ENCODE measurements around the gene TMEM198.

DNA sequence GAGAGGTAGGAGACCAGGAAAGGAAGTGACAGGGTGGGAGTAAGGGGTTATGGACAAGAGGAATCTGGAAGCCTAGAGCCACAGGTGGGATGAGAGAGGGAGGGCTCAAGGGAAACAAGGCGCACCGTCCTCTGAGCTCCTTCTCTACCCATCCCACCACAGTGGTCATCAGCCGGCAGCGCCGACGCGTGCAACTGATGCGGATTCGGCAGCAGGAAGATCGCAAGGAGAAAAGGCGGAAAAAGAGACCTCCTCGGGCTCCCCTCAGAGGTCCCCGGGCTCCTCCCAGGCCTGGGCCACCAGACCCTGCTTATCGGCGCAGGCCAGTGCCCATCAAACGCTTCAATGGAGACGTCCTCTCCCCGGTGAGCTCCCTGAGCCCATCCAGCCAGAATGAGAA lies 5.2 kb downstream of the TMEM198 start:
- no peak for TF ChIP-seq EZH2 (IDR thresholded peaks at IDR 0.05)
- TF ChIP-seq POLR2AphosphoS5 (IDR thresholded peaks at IDR 0.05; ENCODE audit: borderline replicate concordance, low read depth, low read length) = no peak
- no peak for TF ChIP-seq FOXP2 (optimal IDR thresholded peaks at IDR 0.05; ENCODE audit: control extremely low read depth, extremely low read length, insufficient read depth)

All from SK-N-MC (cell line).